K562 (cell line): ENCODE data around the gene SYNM. TPM values are rescaled to one million over a fixed set of nuclear protein-coding genes. Genes with fewer than 3 reads are reported as not detected.

Source experiments
- ATAC-seq: fragments of 200-7000 bp; cut with Tn5 transposase; 3 replicates; pipeline ENCODE4 v1.9.1; 2020; ENCODE audit warnings: moderate library complexity
- BruUV-seq: library from RNA; stranded (reverse); fragments of 400-500 nt; replicated peaks from 2 replicates; lab custom pipeline; 2021; lab: Mats Ljungman, UMichigan
- CTCF ChIA-PET: fragments of 300-600 bp; formaldehyde crosslinking; extraction: SDS; loops from one replicate; lab custom pipeline; 2021; ENCODE audit warnings: low intra/inter-chr PET ratio; lab: Yijun Ruan, JAX
- POLR2A ChIA-PET: fragments of 300-600, 350-650 bp; sonication (Branson Sonifier 250); formaldehyde crosslinking; extraction: SDS; loops from one replicate; lab custom pipeline; 2021; ENCODE audit warnings: antibody characterized with exemption, inconsistent platforms; lab: Yijun Ruan, JAX
- DNase-seq, 4 experiments: peaks; one replicate each; pipeline versions ENCODE4 v3.0.0 to v3.0.0-alpha.2; 2011 to 2018; ENCODE audit warnings: low spot score in 3 of 4, mixed read lengths in 3 of 4; ENCODE audit errors: extremely low read depth in 1 of 4
- FAIRE-seq: peaks from 2 replicates; lab custom pipeline; 2011; peaks lifted over from hg19 to GRCh38; lab: Jason Lieb, UNC
- H2AFZ ChIP-seq: 2 replicates; pipeline ENCODE4 v1.6.0; 2011; ENCODE audit warnings: low read depth, low read length, control low read depth, inconsistent platforms
- H3K27ac ChIP-seq: fragments of 200-600 bp; 3 replicates; pipeline ENCODE4 v1.8.0; 2011; ENCODE audit warnings: low read depth, mild to moderate bottlenecking, control low read depth, inconsistent platforms, low read length, moderate library complexity, mixed read lengths; ENCODE audit errors: extremely low read depth
- H3K27me3 ChIP-seq, 2 experiments: fragments of 300-600 bp in 1 of 2; 2 replicates in 1 of 2; 3 replicates in 1 of 2; pipeline versions ENCODE4 v1.6.0 to v1.8.0; 2011; ENCODE audit warnings: inconsistent platforms in 2 of 2, low read length in 2 of 2, mild to moderate bottlenecking in 1 of 2, mixed read lengths in 1 of 2, moderate library complexity in 1 of 2; ENCODE audit not compliant: control insufficient read depth in 2 of 2, insufficient read depth in 2 of 2
- H3K36me3 ChIP-seq: fragments of 300-600 bp; 3 replicates; pipeline ENCODE4 v1.8.0; 2011; ENCODE audit warnings: mild to moderate bottlenecking, low read length, inconsistent platforms; ENCODE audit not compliant: control insufficient read depth, insufficient read depth
- H3K4me1 ChIP-seq, 2 experiments: fragments of 200-600 bp in 1 of 2; replicated peaks in 1 of 2; 2 replicates in 1 of 2; 3 replicates in 1 of 2; pipeline versions ENCODE4 v1.5.1 to v1.8.0; 2011; ENCODE audit warnings: inconsistent platforms in 2 of 2, low read length in 2 of 2, mild to moderate bottlenecking in 1 of 2, mixed read lengths in 1 of 2, moderate library complexity in 1 of 2; ENCODE audit not compliant: control insufficient read depth in 2 of 2, insufficient read depth in 2 of 2
- H3K4me2 ChIP-seq: 2 replicates; pipeline ENCODE4 v1.6.1; 2011; ENCODE audit warnings: low read length, control low read depth, inconsistent platforms, mixed read lengths; ENCODE audit not compliant: insufficient read depth
- H3K4me3 ChIP-seq: fragments of 200-600 bp; sonication (generic), shearing (Covaris generic); 2 replicates; pipeline ENCODE4 v1.5.1; 2016; ENCODE audit warnings: control low read depth, inconsistent platforms
- H3K79me2 ChIP-seq: fragments of 200-600 bp; 3 replicates; pipeline ENCODE4 v1.8.0; 2011; ENCODE audit warnings: low read length, inconsistent platforms; ENCODE audit not compliant: control insufficient read depth, insufficient read depth
- H3K9ac ChIP-seq, 2 experiments: 2 replicates each; pipeline versions ENCODE4 v1.6.0 to v1.6.1; 2011; ENCODE audit warnings: low read depth in 2 of 2, low read length in 2 of 2, control low read depth in 1 of 2, inconsistent platforms in 1 of 2, mild to moderate bottlenecking in 1 of 2, mixed read lengths in 1 of 2; ENCODE audit not compliant: insufficient read depth in 1 of 2
- H3K9me1 ChIP-seq: one replicate; pipeline ENCODE4 v1.6.0; 2011; ENCODE audit warnings: inconsistent platforms, mild to moderate bottlenecking, low read length, moderate library complexity; ENCODE audit not compliant: control insufficient read depth, insufficient read depth
- H3K9me3 ChIP-seq: replicated peaks from 2 replicates; pipeline ENCODE4 v1.5.1; 2011; ENCODE audit warnings: low read depth, low read length, inconsistent platforms; ENCODE audit not compliant: control insufficient read depth, insufficient read depth
- H4K20me1 ChIP-seq: replicated peaks from 2 replicates; pipeline ENCODE4 v1.6.1; 2011; ENCODE audit warnings: low read length, inconsistent platforms, mixed read lengths; ENCODE audit not compliant: control insufficient read depth, insufficient read depth
- ARID1B ChIP-seq: fragments of 450-650 bp; IDR thresholded peaks from 2 replicates; pipeline ENCODE4 v1.6.1; 2016; ENCODE audit warnings: antibody characterized with exemption, mild to moderate bottlenecking, inconsistent platforms
- CEBPB ChIP-seq: fragments of 450-650 bp; IDR thresholded peaks from 2 replicates; pipeline ENCODE4 v1.6.1; 2016; ENCODE audit warnings: missing genetic modification characterization, missing compliant biosample characterization
- ELF2 ChIP-seq: fragments of 250-450 bp; sonication (Bioruptor Pico); IDR thresholded peaks from 2 replicates; pipeline ENCODE4 v1.5.0; 2021; ENCODE audit warnings: mild to moderate bottlenecking
- GATA2 ChIP-seq: sonication (generic); formaldehyde crosslinking; IDR thresholded peaks from 2 replicates; pipeline ENCODE4 v1.4.0; 2020; ENCODE audit warnings: mild to moderate bottlenecking, missing genetic modification reagents
- HNRNPUL1 ChIP-seq: fragments of 200-400 bp; formaldehyde crosslinking; IDR thresholded peaks from 2 replicates; pipeline ENCODE4 v1.6.1; 2017; ENCODE audit warnings: low read length
- MXI1 ChIP-seq: IDR thresholded peaks from 2 replicates; pipeline ENCODE4 v1.6.1; 2011; ENCODE audit warnings: low read depth, mild to moderate bottlenecking, improper control_type of control experiment, low read length
- ZNF174 ChIP-seq: fragments of 250-450 bp; sonication (Bioruptor Pico); IDR thresholded peaks from 2 replicates; pipeline ENCODE4 v1.4.0; 2020; ENCODE audit warnings: mild to moderate bottlenecking
- ZNF23 ChIP-seq: fragments of 250-450 bp; sonication (Bioruptor Pico); IDR thresholded peaks from 2 replicates; pipeline ENCODE4 v1.4.0; 2020; ENCODE audit warnings: mild to moderate bottlenecking
- ZNF445 ChIP-seq: fragments of 250-450 bp; sonication (Bioruptor Pico); IDR thresholded peaks from 2 replicates; pipeline ENCODE4 v1.4.0; 2020; ENCODE audit warnings: low read depth, mild to moderate bottlenecking, moderate library complexity
- WGBS: fragments of 100-300 bp; shearing (Covaris generic); methylation state at CpG from one replicate; pipeline ENCODE4 v1.1.6; 2016; ENCODE audit warnings: low coverage, mixed read lengths; ENCODE audit not compliant: insufficient coverage; ENCODE audit errors: missing lambda C conversion rate; 5-methylcytosine and 5-hydroxymethylcytosine counted together
- in situ Hi-C: fragments of 300-500 bp; cut with MboI; formaldehyde crosslinking; loops from 4 replicates; pipeline ENCODE4 v1.15.0; 2018; ENCODE audit warnings: inconsistent platforms, mixed read lengths
- intact Hi-C: fragments of 100-400 bp; cut with micrococcal nuclease; formaldehyde crosslinking; loops from 2 replicates; pipeline ENCODE4 v1.14.2; 2022
- polyA plus RNA-seq, 8 experiments: library from polyadenylated mRNA; depleted of rRNA in 4 of 8; stranded (reverse) in 5 of 8; unstranded in 3 of 8; fragments of >200 nt; fragmentation: Nextera tagmentation in 2 of 8; fragmentation: Illumina TruSeq in 1 of 8; extraction: Ambion mirVana in 2 of 8; extraction: Trizol in 1 of 8; gene quantifications; 2 replicates each; pipeline versions ENCODE4 v1.2.1 to v1.2.3, GENCODE V29; 2011 to 2014; ENCODE audit warnings: inconsistent platforms in 1 of 8, missing spikeins in 1 of 8
- total RNA-seq, 7 experiments: library from RNA; depleted of rRNA in 6 of 7; stranded (reverse); fragments of >200 nt in 6 of 7; fragmentation: Illumina TruSeq in 2 of 7; extraction: Trizol in 2 of 7; gene quantifications; 2 replicates each; pipeline versions ENCODE4 v1.2.1 to v1.2.3, GENCODE V29; 2011 to 2021; ENCODE audit warnings: low replicate concordance in 1 of 7
- TF ChIP-seq, protein P1 (sequence below): sonication (generic); formaldehyde crosslinking; IDR thresholded peaks from 2 replicates; pipeline ENCODE4 v1.8.0; 2022; ENCODE audit warnings: mild to moderate bottlenecking, missing genetic modification reagents, borderline replicate concordance

Gene SYNM
- total and polyA plus RNA-seq, 9 of the 15 experiments (the other 6 are each of a cell fraction or from before 2014, with no cell fraction given), result 0.01 to 0.42 (median 0.13) TPM

- no peak overlapping the region for H3K4me2 ChIP-seq
- H3K4me1 ChIP-seq, result peaks cover 5 to 25% of the 10 kb centered on the region in 2 experiments; a peak in 3 of 5 replicates
- no peaks in the 10 kb centered on the region for H3K9me1 ChIP-seq
- no peaks in the 10 kb centered on the region for H3K79me2 ChIP-seq
- peaks cover 3 to 42% of the 10 kb centered on the region in 2 experiments; a peak in 3 of 5 replicates for H3K27me3 ChIP-seq
- H3K9me3 ChIP-seq, result no peaks in the 10 kb centered on the region
- no peaks in the 10 kb centered on the region for H3K36me3 ChIP-seq
- H3K27ac ChIP-seq, result no peak overlapping the region
- FAIRE-seq, result no peak
- TF ChIP-seq, protein P1, sequence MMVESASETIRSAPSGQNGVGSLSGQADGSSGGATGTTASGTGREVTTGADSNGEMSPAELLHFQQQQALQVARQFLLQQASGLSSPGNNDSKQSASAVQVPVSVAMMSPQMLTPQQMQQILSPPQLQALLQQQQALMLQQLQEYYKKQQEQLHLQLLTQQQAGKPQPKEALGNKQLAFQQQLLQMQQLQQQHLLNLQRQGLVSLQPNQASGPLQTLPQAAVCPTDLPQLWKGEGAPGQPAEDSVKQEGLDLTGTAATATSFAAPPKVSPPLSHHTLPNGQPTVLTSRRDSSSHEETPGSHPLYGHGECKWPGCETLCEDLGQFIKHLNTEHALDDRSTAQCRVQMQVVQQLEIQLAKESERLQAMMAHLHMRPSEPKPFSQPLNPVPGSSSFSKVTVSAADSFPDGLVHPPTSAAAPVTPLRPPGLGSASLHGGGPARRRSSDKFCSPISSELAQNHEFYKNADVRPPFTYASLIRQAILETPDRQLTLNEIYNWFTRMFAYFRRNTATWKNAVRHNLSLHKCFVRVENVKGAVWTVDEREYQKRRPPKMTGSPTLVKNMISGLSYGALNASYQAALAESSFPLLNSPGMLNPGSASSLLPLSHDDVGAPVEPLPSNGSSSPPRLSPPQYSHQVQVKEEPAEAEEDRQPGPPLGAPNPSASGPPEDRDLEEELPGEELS (CRISPR knock-in tag), result no peak
- no peak for TF ChIP-seq ELF2 (CRISPR knock-in tag)
- no peak for TF ChIP-seq HNRNPUL1
- TF ChIP-seq MXI1, result no peak
- TF ChIP-seq ZNF445 (CRISPR knock-in tag), result no peak
- TF ChIP-seq ARID1B, result no peak
- no peak for TF ChIP-seq ZNF174 (CRISPR knock-in tag)
- no peak for TF ChIP-seq GATA2 (CRISPR knock-in tag)
- TF ChIP-seq ZNF23 (CRISPR knock-in tag), result no peak
- no peak for TF ChIP-seq CEBPB (tag)
- TF ChIP-seq, all 486 proteins: peak for 0
- Histone ChIP-seq H2AFZ (no peak overlapping the region), H3K9ac (no peak overlapping the region), H4K20me1 (no peaks in the 10 kb centered on the region), H3K4me3 (no peak overlapping the region)
- intact Hi-C loops (no loop called here), in situ Hi-C loops (no loop called here)
- ChIA-PET POLR2A (no interaction called here), CTCF (no interaction called here)
- 11% methylated on average over 8 of the region's 8 CpGs for WGBS
- ATAC-seq (no peak), DNase-seq (no peak)
- no TSS peak for BruUV-seq
Measured at GRCh38 chr15:99121691-99122410, 17.0 kb downstream of the SYNM start.
